ENCODE results near the gene PRSS48. TPM values are rescaled to one million over a fixed set of nuclear protein-coding genes. Genes with fewer than 3 reads are reported as not detected.
"Not testable (repeated sequence)": the region's sequence is repeated elsewhere in the genome, so short reads cannot be mapped to it uniquely, and the experiment has no call there.

The PRSS48 gene
- total RNA-seq, 1 donor from 2014 or later: not detected

- intact Hi-C loops (cut with micrococcal nuclease): no loop called here
Observed at GRCh38 chr4:151316645-151317044, 39.7 kb downstream of the PRSS48 start.

GRCh38 chr4:151318307-151319006, 41.5 kb downstream of the PRSS48 start:
- intact Hi-C loops (cut with micrococcal nuclease): no loop called here

GRCh38 chr4:151319490-151319889, 42.5 kb downstream of the PRSS48 start:
- intact Hi-C loops (cut with micrococcal nuclease): no loop called here

GRCh38 chr4:151321586-151321985, 44.6 kb downstream of the PRSS48 start:
- intact Hi-C loops (cut with micrococcal nuclease): no loop called here

DNA sequence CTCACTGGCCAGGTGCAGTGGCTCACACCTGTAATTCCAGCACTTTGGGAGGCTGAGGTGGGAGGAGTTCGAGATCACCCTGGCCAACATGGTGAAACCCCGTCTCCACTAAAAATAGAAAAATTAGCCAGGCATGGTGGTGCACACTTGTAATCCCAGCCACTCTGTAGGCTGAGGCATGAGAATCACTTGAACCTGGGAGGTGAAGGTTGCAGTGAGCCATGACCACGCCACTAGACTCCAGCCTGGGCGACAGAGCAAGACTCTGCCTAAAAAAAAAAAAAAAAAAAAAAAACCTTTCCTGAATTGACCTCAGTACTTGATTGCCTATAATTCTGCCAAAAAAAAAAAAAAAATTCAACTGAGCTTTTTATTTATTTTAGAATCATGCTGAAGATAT, 45.2 kb downstream of the PRSS48 start:
- intact Hi-C loops (cut with micrococcal nuclease): not testable (repeated sequence)

- intact Hi-C loops (cut with micrococcal nuclease): no loop called here
Observed at GRCh38 chr4:151322570-151322969, 45.6 kb downstream of the PRSS48 start.

- intact Hi-C loops (cut with micrococcal nuclease): no loop called here
Observed at GRCh38 chr4:151323667-151324066, 46.7 kb downstream of the PRSS48 start.

DNA sequence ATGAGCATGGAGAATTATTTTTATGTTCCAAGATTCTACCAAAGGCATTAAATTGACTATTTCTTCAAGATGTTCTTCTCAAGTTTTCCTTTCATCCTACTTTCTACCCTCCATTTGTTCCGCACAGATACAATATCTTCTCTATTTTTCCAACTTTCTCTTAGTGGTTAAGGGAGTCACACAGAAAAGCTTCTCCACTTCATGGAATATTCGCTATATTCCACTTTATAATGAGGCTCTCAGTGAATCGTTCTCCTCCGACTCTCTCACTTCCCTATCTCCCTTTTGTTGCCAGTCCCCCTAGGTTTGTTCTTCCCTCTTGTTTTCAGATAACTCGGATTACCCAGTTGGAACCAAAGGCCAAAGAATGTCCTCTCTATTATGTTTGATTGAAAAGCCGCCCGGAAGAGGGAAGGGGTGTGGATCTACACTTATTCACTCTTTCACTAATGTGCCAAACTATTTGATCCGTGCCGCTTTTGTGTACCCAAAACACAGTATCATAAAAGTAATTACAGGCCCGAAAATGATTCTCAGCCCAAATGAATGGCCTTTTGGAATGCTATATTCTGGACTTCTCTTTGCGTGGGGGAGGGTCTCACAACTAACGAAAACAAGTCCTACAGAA, 47.3 kb downstream of the PRSS48 start:
- intact Hi-C loops (cut with micrococcal nuclease): no loop called here

GRCh38 chr4:151324752-151325110, 47.8 kb downstream of the PRSS48 start:
- intact Hi-C loops (cut with micrococcal nuclease): no loop called here

- intact Hi-C loops (cut with micrococcal nuclease): no loop called here
Observed at GRCh38 chr4:151325111-151325948, 48.4 kb downstream of the PRSS48 start, which contains the start of gene SH3D19. SH3D19 (minus strand) TSS chr4:151325605; CDS start chr4:151325352, 253 bp downstream.

DNA sequence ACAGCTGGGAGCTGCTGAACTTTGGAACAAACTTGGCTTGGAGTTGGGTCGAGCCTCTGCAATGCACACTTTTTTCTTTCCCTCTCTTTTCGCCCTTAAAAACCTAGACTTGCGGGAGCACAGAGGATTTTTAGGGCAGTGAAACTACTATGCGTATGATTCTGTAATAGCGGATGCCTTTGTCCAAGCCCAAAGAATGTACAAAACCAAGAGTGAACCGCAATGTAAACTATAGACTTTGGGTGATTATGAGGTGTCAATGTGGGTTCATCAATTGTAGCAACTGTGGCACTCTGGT, 48.9 kb downstream of the PRSS48 start:
- intact Hi-C loops (cut with micrococcal nuclease): no loop called here

GRCh38 chr4:151329217-151330007, 52.5 kb downstream of the PRSS48 start:
- intact Hi-C loops (cut with micrococcal nuclease): no loop called here

GRCh38 chr4:151331276-151332042, 54.5 kb downstream of the PRSS48 start:
- intact Hi-C loops (cut with micrococcal nuclease): no loop called here

DNA sequence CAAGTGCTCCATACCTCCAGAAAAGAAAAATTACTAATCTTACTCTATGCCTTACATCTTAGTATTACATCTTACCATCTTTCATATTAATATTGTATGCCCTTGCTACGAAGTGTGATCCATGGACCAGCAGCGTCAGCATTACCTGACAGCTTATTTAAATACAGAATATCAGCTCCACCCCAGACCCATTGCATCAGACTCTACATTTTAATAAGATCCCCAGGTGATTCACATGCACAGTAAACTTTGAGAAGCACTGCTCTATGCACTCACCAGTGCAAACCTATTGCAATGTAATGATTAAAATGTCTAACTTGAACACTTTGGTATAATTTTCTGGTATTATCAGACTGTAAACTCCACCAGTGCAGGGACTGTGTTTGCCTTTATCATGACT, 62.5 kb downstream of the PRSS48 start:
- intact Hi-C loops (cut with micrococcal nuclease): no loop called here

- intact Hi-C loops (cut with micrococcal nuclease): no loop called here
Observed at GRCh38 chr4:151340751-151341385, 63.9 kb downstream of the PRSS48 start.

Other genes starting within 250 kb of the PRSS48 start
- 1,723 and 1,766 TPM in 2 replicates for gene RPS3A, start 177.5 kb upstream of the PRSS48 start, total RNA-seq
- not detected in 2 replicates for gene SH3D19, start 48.4 kb downstream of the PRSS48 start, total RNA-seq
- gene FHIP1A, start 132.0 kb downstream of the PRSS48 start, total RNA-seq: not detected in 2 replicates

All from T-helper 2 cell treated with Interferon-gamma antibody and Interleukin-4, amounts not matched to agents 100 ng/mL and 5 ng/mL, for 36 hours (primary cell).